Measurements from ENCODE around the gene MTFMT. TPM values are rescaled to one million over a fixed set of nuclear protein-coding genes. Genes with fewer than 3 reads are reported as not detected.
A peak's percentile ranks its signal among the peaks of the same experiment; 100 is the strongest.
"Not testable (repeated sequence)": the region's sequence is repeated elsewhere in the genome, so short reads cannot be mapped to it uniquely, and the experiment has no call there.

Gene MTFMT
- total RNA-seq, 2 donors from 2014 or later: 11.6 to 17.1 TPM

DNA sequence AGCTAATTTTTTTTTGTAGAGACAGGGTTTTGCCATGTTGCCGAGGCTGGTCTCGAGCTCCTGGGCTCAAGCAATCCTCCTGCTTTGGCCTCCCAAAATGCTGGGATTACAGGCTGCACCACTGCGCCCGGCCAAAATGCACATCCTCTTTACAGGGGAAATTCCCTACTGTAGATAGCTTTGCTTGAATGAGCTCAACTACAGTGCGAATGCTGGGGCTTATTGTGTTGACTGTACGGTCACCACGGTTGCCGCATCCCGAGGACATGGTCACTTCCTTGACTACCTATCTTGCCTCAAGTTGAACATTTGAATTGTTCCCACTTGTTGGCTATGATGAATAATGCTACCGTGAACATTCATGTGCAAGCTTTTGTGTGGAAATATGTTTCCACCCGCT is 5.3 kb upstream of the MTFMT start:
- Mint-ChIP-seq H3K9me3 (no peaks in the 10 kb centered on the region), H3K4me3 (no peak overlapping the region), H3K27ac (no peak overlapping the region), H3K4me1 (no peaks in the 10 kb centered on the region), H3K36me3 (ENCODE audit: low read depth) (no peaks in the 10 kb centered on the region), H3K27me3 (peaks cover 3% of the 10 kb centered on the region)
- no peak for ATAC-seq (replicated peaks)

DNA sequence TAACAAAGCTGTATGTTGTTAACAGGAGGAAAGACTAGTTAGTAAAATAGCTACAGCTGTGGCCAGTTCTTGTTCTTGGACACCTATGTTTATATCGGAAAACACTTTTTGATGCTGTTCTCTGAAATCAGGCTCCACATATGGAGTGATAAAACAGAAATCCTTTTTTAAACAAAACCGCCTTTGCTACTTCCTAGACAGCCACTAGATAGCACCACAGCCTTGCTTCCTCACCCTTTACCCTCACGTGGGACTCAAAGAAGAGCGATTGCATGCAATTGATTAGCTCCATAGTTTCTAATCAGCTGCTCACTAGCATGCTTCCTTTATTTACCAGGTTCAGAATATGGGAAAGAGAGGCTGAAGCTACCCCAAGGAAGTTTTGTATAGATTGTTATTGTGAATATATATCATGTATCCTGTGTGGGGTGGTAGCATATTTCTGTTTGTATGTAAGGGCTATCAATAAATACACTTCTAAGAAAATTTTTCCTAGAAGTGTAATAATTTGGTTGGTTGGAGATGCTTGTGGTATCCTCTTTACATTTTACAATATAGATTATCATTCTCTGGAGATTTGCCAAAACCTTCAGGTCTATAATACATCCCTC is 4.3 kb upstream of the MTFMT start:
- H3K9me3 Mint-ChIP-seq: no peaks in the 10 kb centered on the region
- H3K27me3 Mint-ChIP-seq: peaks cover 3% of the 10 kb centered on the region
- no peak overlapping the region for H3K27ac Mint-ChIP-seq
- no peaks in the 10 kb centered on the region for H3K36me3 Mint-ChIP-seq (ENCODE audit: low read depth)
- H3K4me3 Mint-ChIP-seq: no peak overlapping the region
- no peaks in the 10 kb centered on the region for H3K4me1 Mint-ChIP-seq
- no peak for ATAC-seq (replicated peaks)

DNA sequence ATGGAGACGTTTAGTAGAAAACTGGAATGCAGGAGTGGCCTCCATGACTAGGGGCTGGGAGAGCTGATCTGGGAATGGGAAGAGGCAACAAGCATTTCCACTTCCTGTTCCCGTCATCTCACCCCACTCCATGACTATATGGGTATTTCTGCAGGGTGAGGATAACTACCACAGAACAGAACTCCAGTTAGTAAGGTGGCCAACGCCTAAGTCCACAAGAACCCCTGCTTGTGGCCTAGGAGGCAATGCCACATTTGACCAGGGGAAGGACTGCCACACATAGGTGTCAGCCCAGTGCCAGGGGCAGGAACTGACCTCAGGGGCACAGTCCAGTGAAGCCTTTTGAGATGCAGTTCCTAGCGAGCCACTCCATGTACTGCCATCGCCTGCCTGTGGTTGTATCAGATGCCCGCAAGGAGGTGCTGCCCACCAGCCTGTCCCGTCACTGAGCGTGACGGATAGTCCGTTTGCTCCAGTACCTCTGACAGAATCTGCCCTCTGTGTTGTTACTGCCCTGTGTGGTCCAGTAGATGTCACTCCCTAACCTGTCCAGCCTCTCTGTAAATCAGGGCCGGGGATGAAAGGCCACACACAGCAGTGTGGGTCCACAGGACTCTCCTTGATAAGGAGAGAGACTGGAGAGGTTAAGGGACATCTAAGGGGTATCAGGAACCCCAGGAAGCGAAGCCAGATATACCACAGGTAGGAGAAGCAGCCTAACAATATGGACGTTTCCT is 3.5 kb upstream of the MTFMT start:
- Mint-ChIP-seq H3K4me1 (peaks cover 7% of the 10 kb centered on the region), H3K4me3 (peak overlapping the region; percentile 3)

DNA sequence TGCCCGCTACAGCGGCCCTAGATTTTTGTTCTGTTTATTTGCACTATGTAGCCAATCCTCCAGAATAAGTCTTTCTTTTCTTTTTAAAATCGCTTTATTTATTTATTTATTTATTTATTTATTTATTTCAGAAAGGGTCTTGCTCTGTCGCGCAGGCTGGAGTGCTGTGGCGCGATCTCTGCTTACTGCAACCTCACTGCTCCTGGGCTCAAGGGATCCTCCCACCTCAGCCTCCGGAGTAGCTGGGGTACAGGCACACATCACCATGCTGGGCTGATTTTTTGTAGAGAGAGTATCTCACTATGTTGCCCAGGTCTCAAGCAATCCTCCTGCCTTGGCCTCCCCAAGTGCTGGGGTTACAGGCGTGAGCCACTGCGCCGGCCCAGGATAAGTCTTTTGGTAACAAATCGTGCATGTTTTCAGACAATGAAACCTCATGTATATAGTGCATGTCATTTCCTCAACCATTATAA is 333 bp upstream of the MTFMT start:
- Mint-ChIP-seq H3K4me1 (peaks cover 9% of the 10 kb centered on the region), H3K36me3 (ENCODE audit: low read depth) (peaks cover 29% of the 10 kb centered on the region), H3K9me3 (no peaks in the 10 kb centered on the region), H3K27ac (no peak overlapping the region), H3K27me3 (peaks cover 3% of the 10 kb centered on the region), H3K4me3 (peak overlapping the region; percentile 87)
- ATAC-seq (replicated peaks): no peak

More for the DNA sequence above, 3.5 kb upstream of the MTFMT start:
- ATAC-seq (replicated peaks): peak; percentile 46
- Mint-ChIP-seq H3K9me3 (no peaks in the 10 kb centered on the region), H3K27ac (no peak overlapping the region), H3K27me3 (peaks cover 3% of the 10 kb centered on the region), H3K36me3 (ENCODE audit: low read depth) (peaks cover 6% of the 10 kb centered on the region)

DNA sequence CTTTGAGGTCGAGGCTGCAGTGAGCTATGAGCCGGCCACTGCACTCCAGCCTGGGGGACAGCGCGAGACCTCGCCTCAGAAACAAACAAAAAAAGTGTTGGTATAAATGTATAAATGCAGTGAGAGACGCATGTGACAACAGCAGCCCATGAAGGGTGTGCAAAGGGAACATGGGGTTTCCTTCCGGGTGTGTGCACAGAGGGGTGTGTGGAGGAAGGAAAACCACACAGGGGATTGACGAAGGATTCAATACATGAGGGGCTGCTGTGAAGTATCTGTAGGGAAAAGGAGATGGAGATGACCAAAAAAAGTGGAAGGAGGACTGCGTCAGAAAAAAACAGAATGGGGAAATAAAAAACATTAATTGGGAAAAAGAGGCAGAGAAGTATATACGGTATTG is 1.1 kb downstream of the MTFMT start:
- H3K4me1 Mint-ChIP-seq: peaks cover 9% of the 10 kb centered on the region
- no peak for ATAC-seq (replicated peaks)
- peaks cover 3% of the 10 kb centered on the region for H3K27me3 Mint-ChIP-seq
- H3K4me3 Mint-ChIP-seq: peak overlapping the region; percentile 87
- peaks cover 43% of the 10 kb centered on the region for H3K36me3 Mint-ChIP-seq (ENCODE audit: low read depth)
- H3K27ac Mint-ChIP-seq: peak overlapping the region; percentile 89
- no peaks in the 10 kb centered on the region for H3K9me3 Mint-ChIP-seq

DNA sequence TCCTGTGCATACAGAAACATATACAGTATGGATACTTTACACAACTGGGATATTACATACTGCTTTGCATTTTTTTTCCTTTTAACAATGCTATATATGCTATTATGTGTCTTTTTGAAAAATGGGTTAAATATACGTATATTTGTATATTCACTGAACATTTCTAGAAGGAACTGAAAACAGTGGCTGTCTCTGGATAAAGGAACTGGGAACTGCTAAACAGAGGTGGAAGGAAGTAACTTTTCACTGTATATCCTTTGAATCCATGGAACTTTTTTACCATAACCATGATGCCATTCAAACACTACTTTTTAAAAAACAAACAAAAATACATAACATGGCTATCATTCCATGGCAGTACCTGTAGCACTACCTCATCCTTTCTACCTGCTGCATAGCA is 1.8 kb downstream of the MTFMT start:
- peaks cover 2% of the 10 kb centered on the region for H3K27me3 Mint-ChIP-seq
- H3K4me3 Mint-ChIP-seq: peak overlapping the region; percentile 87
- H3K36me3 Mint-ChIP-seq (ENCODE audit: low read depth): peaks cover 51% of the 10 kb centered on the region
- peak overlapping the region; percentile 89 for H3K27ac Mint-ChIP-seq
- H3K9me3 Mint-ChIP-seq: no peaks in the 10 kb centered on the region
- peaks cover 9% of the 10 kb centered on the region for H3K4me1 Mint-ChIP-seq
- no peak for ATAC-seq (replicated peaks)

DNA sequence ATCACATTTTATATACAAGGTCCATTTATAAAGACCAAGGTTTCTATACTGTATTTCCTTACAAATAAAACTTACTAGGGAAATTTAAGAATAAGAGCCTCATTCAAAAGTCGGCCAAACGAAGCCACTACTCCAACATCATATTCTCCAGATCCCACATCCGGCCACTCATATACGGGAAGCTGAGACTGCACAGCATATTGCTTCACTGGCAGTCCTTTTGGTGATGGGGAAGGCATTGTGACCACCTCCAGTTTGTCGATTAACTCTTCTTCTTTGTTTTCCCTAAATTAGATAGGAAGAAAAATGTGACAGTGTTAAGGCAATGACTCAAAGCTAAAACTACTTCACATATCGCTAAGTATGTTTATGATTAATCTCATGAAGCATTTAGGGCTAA is 2.7 kb downstream of the MTFMT start:
- Mint-ChIP-seq H3K36me3 (ENCODE audit: low read depth) (peaks cover 57% of the 10 kb centered on the region), H3K27me3 (no peaks in the 10 kb centered on the region), H3K27ac (no peak overlapping the region), H3K4me3 (no peak overlapping the region), H3K4me1 (peaks cover 9% of the 10 kb centered on the region), H3K9me3 (no peaks in the 10 kb centered on the region)
- ATAC-seq (replicated peaks): no peak

DNA sequence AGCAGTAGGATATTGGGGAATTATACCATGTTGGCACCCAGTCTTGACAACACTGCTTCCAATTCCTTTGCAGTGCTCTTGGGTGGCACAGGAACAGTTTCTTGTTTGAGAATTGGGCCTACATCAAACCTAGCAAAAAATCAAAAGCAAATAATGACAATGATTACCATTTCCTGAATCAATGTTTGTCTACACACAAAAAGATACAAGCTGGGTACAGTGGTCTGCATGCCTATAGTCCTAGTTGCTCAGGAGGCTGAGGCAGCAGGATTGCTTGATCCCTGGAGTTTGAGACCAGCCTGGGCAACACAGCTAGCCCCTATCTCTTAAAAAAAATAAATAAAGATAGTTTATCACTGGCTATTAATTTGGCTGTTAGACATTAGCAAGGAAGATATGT is 8.0 kb downstream of the MTFMT start:
- Mint-ChIP-seq H3K36me3 (ENCODE audit: low read depth) (peaks cover 94% of the 10 kb centered on the region), H3K4me1 (no peaks in the 10 kb centered on the region), H3K27me3 (no peaks in the 10 kb centered on the region), H3K27ac (no peak overlapping the region), H3K9me3 (no peaks in the 10 kb centered on the region), H3K4me3 (no peak overlapping the region)
- no peak for ATAC-seq (replicated peaks)

DNA sequence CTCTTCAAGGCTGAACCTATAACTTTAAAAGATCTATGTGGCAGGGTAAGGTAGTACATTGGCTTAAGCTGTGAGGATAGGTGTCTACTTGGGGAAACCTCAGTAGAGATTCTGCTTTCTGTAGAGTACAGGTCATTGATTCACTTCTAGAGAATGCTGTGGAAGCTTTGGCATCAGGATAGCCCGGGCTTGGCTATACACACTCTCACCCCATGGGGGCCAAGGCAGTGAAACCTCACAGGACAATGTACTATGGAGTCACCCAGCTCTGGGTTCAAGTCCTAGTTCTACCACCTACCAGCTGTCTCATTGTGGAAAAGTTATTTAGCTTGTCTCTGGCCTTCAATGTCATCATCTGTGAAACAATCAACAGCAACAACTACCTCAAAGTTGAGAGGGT is 9.0 kb downstream of the MTFMT start:
- no peaks in the 10 kb centered on the region for H3K9me3 Mint-ChIP-seq
- no peak overlapping the region for H3K4me3 Mint-ChIP-seq
- H3K36me3 Mint-ChIP-seq (ENCODE audit: low read depth): peaks cover 94% of the 10 kb centered on the region
- ATAC-seq (replicated peaks): no peak
- no peak overlapping the region for H3K27ac Mint-ChIP-seq
- no peaks in the 10 kb centered on the region for H3K4me1 Mint-ChIP-seq
- H3K27me3 Mint-ChIP-seq: no peaks in the 10 kb centered on the region

DNA sequence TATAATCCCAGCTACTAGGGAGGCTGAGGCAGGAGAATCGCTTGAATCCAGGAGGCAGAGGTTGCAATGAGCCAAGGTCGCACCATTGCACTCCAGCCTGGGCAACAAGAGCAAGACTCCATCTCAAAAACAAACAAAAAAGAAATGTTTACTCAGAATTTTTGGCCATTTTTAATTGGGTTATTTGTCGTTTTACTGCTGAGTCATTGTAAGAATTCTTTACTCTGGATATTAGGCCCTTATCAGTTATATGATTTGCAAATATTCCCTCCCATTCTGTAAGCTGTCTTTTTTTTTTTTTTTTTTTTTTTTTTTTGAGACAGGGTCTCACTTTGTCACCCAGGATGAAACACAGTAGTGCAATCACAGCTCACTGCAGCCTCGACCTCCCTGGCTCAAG is 18.2 kb downstream of the MTFMT start:
- not testable (repeated sequence) for H3K4me3 Mint-ChIP-seq; H3K27me3 Mint-ChIP-seq; H3K9me3 Mint-ChIP-seq; ATAC-seq (replicated peaks); H3K4me1 Mint-ChIP-seq; H3K27ac Mint-ChIP-seq
- H3K36me3 Mint-ChIP-seq (ENCODE audit: low read depth): peaks cover 49% of the 10 kb centered on the region

DNA sequence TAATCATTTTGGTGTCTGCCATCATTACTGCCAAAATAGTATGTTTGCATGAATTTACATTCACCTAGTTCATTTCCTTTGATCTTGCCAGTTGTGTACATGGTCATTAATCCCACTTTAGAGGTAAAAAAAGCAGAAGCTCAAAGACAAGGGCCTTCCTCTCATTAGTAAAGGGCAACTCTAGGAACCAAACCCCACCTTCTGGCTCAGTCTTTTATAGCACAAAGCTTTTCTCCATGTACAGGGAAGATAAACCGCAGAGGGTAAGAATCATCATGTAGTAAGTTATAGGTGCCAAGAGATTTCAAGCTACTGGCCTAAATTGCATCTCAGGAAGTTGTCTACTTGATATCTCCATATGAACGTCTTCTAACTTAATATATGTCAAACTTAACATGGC is 20.5 kb downstream of the MTFMT start:
- H3K27ac Mint-ChIP-seq: no peak overlapping the region
- no peaks in the 10 kb centered on the region for H3K4me1 Mint-ChIP-seq
- H3K4me3 Mint-ChIP-seq: no peak overlapping the region
- no peaks in the 10 kb centered on the region for H3K27me3 Mint-ChIP-seq
- H3K36me3 Mint-ChIP-seq (ENCODE audit: low read depth): peaks cover 48% of the 10 kb centered on the region
- ATAC-seq (replicated peaks): no peak
- H3K9me3 Mint-ChIP-seq: no peaks in the 10 kb centered on the region

DNA sequence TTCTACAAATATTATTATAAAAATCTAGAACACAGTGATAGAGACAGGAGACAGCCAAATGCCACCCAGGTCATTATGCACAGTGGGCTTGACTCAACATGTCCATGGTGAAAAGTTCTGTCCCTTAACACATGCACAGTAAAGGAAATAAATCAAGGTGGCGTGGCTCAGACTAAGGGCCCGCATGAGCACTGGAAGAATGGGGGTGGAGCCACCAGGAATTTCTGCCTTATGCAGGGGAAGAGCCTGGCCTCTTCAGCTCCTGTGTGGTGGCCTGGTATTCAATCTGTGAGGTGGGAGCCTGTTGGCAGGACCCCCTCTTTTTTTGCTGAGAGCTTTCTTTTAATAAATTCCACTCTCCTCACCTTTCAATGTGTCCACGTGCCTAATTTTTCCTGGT is 22.6 kb downstream of the MTFMT start:
- ATAC-seq (replicated peaks): no peak
- Mint-ChIP-seq H3K4me3 (no peak overlapping the region), H3K4me1 (no peaks in the 10 kb centered on the region), H3K36me3 (ENCODE audit: low read depth) (peaks cover 49% of the 10 kb centered on the region), H3K27ac (no peak overlapping the region), H3K27me3 (no peaks in the 10 kb centered on the region), H3K9me3 (no peaks in the 10 kb centered on the region)

DNA sequence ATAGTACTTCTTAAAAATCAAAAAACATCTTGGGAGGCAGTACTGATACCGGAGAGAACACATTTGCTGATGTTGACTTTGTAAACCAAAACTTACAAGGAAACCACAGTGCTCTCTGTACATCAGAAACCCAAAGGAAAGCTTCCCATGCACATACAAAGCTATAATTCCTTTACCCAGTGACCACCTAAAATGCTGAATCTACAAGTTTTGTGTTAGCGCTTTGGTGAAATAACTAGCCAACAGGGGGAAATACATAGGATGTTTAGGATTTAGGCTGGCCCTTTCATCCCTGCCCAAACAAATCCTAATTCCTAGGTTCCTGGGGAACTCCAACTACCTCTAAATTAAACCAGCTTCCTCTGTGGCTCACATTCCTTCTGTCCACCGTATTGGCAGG is 24.4 kb downstream of the MTFMT start:
- H3K27me3 Mint-ChIP-seq: no peaks in the 10 kb centered on the region
- no peak for ATAC-seq (replicated peaks)
- H3K4me1 Mint-ChIP-seq: no peaks in the 10 kb centered on the region
- no peak overlapping the region for H3K27ac Mint-ChIP-seq
- no peaks in the 10 kb centered on the region for H3K9me3 Mint-ChIP-seq
- peaks cover 39% of the 10 kb centered on the region for H3K36me3 Mint-ChIP-seq (ENCODE audit: low read depth)
- no peak overlapping the region for H3K4me3 Mint-ChIP-seq

DNA sequence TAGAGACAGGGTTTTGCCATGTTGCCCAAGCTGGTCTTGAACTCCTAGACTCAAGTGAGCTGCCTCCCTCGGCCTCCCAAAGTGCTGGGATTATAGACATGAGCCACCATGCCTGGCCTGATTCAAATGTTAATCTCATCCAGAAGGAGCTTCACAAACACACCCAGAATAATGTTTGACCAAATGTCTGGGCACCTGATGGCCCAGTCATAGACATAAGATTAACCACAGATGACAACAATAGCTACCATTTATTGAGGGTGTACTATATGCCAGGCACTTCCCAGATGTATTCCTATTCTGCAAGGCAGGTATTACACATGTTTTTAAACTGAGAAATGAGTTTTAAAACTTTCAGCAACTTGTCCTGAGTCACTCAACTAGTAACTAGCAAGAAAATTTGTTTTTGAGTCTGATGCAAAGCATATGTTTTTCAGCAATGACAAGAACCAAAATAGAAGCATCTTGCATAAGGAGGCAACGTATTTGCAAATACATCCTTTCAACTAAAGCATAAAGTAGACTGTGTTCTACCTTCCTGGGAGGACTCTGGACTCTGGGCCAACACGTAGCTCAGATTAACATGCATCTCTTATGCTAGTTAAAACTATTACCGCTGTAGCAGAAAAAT is 31.6 kb downstream of the MTFMT start:
- Mint-ChIP-seq H3K36me3 (ENCODE audit: low read depth) (peaks cover 6% of the 10 kb centered on the region), H3K27me3 (no peaks in the 10 kb centered on the region), H3K9me3 (no peaks in the 10 kb centered on the region), H3K4me1 (no peaks in the 10 kb centered on the region), H3K27ac (no peak overlapping the region), H3K4me3 (no peak overlapping the region)
- no peak for ATAC-seq (replicated peaks)

DNA sequence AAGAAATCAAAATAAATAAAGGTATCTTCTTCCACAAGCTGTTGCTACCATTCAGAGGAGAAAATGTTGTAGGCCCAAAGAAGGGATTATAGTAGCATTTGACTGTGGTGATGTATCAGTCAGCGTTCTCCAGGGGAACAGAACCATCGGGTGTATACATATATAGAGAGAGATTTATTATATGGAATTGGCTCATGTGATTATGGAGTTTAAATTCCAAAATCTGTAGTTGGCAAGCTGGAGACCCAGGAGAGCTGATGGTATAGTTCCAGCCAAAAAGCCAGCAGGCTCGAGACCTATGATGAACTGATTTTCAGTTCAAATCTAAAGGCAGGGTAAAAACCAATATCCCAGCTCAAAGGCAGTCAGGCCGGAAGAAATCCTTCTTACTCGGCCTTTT is 32.4 kb downstream of the MTFMT start:
- H3K27me3 Mint-ChIP-seq: no peaks in the 10 kb centered on the region
- no peak for ATAC-seq (replicated peaks)
- H3K4me3 Mint-ChIP-seq: no peak overlapping the region
- no peaks in the 10 kb centered on the region for H3K9me3 Mint-ChIP-seq
- no peaks in the 10 kb centered on the region for H3K36me3 Mint-ChIP-seq (ENCODE audit: low read depth)
- H3K4me1 Mint-ChIP-seq: no peaks in the 10 kb centered on the region
- no peak overlapping the region for H3K27ac Mint-ChIP-seq

All from activated T-helper 17 cell treated with anti-CD3 and anti-CD28 coated beads, Interleukin-2, amount 50 U/mL, for 72 hours (primary cell).